Mucosa of gallbladder (tissue), 1 donor: ENCODE data around the gene LOXL4. TPM values are rescaled to one million over a fixed set of nuclear protein-coding genes. Genes with fewer than 3 reads are reported as not detected.

ENCODE experiments used
- DNase-seq: peaks from one replicate; pipeline ENCODE4 v3.0.0-alpha.2; 2020; ENCODE audit warnings: low spot score
- total RNA-seq: library from RNA; stranded (reverse); gene quantifications from one replicate; pipeline ENCODE4 v1.2.1, GENCODE V29; 2021
- donor health status: DM: no; HTN: no; CAD: no.

LOXL4 gene
- total RNA-seq, 1 donor from 2014 or later: 4.9 TPM

DNA sequence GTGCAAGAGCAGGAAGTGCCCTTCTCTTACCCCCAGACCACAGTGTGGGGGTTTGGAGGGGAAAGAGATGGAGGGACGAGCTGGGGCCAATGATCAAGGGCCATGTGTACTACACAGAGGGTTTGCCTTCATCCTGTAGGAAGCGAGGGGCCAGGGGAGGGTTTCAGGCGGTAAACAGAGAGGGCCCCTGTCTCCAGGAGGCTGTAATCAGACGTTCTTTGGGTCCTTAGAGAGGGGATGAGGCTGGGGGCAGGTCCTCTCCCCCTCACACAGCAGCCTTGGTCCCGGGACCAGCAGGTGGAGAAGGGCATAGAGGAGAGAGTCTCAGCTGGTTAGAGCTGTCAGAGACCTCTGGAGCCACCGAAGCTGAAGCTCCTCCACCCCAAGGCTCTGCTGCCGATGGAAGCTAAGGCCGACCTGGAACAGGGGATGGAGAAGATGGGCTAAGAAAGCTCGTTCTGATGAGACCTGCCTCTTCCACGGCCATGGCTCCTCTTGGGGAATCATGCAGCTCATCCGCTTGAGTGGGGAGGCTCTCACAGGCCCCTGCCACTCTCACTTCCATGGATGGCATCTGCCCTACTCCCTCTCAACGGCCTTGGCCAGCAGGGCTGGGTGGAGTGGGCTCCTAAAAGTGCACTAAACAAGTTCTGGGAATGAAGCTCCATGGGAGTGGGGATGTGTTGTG is 3.5 kb downstream of the LOXL4 start:
- no peak for DNase-seq

DNA sequence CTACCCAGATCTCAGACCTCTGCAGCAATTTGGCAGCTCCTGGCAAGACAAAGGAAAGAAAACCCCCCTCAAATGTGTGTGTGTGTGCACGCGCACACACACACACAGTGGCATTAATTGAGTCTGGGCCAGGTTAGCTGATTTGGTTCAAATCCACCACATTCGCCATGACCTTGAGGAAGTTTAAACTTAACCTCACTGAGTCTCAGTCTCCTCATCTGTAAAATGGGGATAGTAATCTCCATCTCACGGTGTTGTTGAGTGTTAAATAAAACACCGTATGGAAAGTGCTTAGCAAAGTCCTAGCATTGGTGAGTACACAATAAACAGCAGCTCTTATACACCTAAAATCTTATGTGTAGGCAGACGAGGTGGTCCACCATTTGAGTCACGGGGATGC is 4.9 kb downstream of the LOXL4 start:
- DNase-seq: no peak

DNA sequence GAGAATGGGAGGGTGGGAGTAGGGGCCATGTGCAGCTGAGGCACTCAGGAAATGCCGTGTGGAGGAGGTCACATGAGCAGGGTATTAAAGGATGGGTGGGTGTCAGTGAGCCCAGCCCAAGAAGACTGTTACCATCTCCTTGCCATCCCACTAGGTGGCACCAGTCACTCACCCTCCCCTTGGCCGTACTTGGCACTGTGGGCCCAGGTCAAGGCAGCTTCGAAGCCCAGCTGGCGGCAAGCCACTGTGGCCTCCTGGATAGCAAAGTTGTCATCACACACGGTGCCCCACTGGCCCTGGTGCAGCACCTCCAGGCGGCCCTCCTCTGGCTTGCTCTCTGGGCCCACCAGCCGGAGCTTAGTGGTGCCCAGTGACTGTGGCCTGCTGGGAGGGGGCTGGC is 5.4 kb downstream of the LOXL4 start:
- peak; percentile 62 for DNase-seq

DNA sequence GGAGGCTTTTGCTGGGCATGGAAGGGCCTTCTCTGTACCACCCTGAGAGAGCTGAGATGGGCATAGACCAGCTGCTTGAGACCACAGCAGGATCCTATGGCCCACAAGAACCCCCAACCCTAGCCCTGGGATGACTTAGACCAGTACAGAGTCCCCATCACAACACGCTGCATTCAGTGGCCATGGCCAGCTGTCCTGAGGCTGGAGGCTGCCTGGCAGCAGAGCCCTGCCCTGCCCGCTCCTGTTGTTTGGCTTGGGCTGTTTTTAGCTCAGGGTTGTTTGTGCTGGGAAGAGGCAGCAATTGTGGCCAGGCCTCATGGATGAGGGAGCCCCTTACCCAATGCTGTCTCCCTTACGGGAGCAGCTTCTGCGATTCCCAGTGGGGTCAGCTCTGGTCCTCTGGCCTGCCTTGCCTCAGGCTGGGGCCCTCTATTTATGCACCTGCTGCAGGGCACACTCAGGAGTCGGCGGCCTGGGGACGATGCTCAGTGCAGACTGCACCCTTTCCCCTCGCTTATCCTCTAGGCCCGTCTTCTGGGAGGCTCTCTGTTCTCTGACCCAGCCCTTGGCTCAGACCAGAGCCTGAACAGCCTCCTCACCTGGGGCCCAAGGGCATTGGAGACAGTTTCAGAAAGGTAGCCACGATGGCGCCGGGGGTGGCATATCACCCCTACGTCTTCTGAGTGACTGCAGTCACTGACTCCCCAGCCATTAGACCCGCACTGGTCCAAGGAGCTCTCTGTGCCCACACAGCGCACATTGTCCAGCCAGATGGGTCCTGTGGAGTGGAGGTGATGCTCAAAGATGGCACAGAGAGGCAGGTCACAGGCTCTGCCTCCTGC is 6.3 kb downstream of the LOXL4 start:
- no peak for DNase-seq

DNA sequence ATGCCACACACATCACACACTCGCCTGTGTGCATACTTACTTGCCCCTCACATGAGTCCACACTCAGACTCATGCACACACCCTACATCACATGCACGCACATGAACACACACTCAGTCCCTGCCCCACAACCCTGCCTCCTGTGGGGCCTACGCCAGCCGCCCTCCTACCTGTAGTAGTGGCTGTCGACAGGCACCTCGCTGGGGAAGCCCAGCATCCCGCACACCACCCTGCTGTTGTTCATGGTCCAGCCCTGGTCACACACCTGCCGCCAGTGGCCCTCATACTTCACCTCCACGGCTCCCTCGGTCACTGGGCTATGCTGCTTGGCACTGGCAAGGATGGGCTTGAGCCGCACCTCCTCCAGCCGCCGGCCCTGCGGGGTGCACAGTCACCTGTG is 7.2 kb downstream of the LOXL4 start:
- no peak for DNase-seq

DNA sequence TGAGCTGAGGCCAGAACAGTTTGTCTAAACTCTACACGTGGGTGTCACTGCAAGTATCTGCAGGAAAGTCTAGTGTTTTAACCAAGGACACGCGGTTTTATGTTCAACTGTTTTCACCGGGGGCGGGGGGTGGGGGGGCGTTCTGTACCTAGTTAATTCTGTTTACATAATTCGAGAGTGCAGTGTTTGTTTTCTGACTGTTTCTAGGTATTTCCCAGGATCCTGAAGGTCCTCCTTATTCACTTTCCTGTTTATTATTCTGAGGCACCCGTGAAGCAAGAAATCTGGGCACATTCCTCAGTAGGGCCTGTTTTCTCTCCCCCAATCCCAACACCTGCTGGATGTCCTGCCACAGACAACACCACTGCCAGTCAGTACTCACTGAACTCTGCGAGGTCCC is 7.6 kb downstream of the LOXL4 start:
- no peak for DNase-seq

DNA sequence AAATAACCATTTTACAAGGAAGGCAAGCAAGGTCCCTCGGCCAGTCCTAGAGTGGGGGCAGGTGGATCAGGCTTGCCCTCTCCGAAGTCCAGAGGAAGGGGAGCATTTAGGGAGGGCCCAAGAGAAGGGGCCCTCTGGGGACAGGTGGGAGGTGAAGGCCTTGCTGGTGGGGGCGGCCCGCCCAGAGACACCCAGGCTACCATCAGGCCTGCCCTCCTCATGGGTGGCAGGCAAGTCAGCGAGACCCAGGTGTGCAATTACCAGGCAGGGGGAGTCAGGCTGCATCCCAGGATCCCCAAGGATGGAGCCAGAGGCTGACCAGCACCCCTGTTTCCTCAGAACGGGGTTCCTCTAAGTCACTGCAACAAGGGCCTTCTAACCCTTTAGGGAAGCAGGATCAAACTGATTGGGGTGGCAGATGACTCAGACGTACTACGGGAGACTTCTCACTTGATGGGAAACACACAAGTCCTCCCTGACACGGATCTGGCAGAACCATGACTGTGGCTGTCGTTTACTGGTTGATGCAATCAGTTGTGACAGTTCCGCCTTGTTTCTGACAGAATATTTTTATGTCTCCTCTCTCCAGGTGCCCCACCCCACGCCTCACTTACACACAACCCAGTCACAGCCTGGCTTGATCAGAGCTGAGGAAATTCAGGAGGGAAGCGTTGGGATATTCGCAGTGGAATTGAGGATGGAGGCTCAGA is 8.2 kb downstream of the LOXL4 start:
- no peak for DNase-seq

DNA sequence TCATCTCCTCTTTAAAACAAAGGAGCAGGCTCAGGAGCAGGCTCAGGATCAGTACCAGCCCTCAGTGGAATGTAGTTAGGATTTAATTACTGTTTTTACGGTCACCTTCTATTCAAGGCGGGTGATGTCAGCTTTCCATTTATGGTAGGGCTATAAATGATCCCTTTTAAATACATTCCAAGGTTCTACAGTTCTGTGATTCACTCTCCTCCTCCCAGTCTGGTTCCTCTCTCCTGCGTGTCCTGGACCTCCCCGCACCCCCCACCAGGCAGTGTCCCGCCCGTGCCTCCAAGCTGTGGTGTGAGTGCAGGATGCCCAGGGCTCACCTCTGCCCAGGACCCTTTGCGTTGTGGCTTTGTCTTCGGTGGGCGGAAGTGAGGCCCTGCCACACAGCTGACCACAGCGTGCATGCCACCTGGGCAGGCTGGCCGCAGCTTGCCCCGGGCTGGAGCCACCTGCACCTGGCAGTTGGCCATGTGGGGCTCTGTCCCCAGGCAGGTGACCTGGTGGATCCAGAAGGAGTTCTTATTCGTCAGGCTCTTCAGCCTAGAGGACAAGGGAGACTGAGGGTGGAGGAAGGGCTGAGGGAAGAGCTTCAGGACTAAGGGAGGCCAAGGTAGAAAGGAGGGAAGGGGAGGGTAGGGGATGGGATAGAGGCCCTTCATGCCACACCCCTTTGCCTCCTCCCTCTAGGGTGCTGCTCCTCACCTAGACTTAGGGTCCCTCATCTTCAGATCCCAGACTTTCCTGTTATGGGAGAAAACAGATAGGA is 9.1 kb downstream of the LOXL4 start:
- DNase-seq: peak; percentile 7

DNA sequence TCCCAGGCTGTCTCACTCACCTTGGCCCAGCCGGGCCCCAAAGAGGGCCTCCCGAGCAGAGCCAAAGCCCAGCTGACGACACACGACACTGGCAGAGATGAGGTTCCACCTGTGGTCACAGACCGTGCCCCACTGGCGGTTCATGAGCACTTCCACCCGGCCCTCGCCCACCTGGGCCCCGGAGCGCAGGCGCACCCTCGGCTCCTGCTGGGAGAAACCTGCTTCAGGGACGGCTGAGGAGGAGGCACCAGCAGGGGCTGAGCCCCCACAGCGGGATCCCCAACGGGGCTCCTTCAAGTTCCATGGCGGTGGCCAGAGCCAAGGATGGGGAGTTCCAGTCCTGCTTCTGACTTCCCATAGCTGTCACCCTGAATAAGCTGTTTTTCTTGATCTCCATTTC is 10.0 kb downstream of the LOXL4 start:
- DNase-seq: peak; percentile 7

DNA sequence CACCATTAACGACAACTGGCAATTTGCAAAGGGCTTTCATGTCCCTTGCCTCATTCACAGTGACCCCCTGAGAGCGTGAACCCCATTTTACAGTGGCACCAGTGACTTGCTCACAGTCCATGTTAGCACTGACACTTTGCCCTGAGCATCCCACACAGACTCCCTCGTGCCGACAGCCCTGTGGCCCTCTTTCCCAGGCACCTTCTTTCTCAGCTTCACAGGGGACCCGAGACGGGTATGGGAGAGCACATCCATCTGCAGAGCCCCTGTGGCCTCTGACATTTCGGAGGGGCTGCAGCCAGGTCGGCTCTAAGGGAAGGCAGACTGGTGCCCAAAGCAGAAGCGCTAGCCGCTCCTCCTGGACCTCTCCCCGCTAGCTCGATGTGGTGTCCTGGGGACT is 10.8 kb downstream of the LOXL4 start:
- DNase-seq: no peak

DNA sequence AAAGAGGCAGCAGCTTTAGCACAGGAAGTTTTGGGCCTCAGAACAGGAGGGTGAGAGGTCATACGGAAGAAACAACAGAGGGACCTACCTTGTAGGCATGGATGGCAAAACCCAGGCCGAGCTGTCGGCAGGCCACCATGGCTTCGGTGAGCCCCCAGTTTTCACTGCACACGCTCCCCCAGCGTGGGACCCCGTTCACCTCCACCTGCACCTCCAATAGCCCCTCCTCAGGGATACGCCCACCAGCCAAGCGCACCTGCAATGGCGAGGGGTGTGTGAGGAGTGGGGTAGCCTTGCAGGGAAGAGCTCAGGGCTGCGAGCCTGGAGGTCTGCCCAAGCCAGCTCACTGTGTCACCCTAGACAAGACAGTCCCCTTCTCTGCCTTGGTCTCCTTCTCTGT is 11.3 kb downstream of the LOXL4 start:
- DNase-seq: no peak

DNA sequence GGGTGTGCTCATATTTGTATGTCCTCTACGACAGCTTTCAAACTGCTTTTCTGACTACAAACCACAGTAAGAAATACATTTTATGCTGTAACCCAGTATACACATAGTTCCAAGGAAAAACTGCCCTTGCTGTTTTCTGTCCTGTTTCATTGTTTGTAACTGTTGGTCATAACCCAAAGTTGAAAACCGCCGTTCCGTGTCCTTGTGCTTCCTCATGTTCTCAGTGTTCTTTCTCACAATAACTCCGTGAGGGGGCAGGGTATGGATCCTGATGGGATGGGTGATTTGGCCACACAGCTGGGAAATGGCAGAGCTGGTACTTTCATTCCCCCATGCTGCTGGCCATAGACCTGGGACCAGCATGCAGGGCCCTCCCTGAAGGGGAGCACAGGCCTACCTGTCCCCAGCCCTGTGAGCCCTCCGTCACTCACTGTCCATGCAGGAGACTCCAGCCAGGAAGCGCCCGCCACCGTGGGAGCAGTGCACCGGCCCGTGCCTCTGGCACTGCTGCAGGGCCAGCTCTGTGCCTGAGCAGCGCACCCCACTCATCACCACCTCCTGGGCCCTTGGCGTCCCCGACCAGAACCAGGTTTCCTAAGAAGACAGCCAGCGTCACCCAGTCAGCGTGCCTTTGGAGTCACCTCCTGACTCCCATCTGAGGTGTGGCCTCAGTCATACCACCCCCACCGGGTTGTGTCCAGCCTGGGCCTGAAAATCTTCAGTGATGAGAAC is 12.7 kb downstream of the LOXL4 start:
- peak; percentile 9 for DNase-seq

DNA sequence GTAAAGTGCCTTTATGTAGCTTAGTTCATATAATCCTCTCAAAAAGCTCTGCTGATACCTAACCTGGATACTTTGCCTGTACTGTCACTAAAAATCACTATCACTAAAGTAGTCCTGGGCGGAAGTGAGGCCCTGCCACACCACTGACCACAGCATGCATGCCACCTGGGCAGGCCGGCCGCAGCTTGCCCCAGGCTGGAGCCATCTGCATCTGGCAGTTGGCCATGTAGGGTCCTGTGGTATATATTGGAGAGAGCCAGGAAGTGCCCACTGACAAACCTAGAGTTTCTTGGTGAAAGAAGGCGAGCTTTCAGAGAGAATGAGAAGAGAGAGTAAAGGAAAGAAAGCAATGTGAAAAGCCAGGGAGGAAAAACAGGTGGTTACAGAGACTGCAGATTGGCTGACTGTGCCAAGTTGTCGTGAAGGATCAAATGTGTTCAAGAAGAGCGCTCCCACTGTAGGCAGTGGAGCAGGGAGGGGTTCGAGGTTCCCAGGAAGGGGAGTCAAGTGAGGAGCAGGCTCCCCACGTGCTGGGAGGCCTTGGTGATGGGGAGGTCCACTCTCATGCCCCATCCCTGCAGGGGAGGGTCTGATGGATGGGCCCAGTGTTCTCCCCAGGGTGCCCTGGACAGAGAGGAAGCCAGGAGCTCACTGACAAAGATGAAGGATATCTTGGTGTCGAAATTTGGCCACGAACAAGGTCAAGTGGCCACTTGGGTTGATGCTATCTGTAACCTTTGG is 13.6 kb downstream of the LOXL4 start:
- peak; percentile 8 for DNase-seq

DNA sequence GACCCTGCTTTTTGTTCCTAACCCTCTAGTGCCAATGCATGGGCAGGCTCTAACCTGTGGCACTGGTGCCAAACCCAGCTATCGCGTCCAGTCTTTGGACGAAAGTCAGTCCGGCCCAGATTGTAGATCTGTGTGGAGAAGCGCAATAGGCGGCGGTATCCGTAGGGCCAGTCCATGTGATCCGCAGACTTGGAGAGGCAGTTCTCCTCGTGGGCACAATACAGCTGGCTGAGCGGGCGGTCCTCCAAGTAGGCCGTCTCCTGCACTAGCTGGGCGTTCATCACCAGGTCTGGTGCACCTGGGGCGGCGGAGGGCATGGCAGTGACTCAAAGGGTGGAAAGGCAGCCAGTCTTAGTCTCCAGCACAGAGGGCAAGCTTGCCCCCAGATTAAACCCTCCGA is 14.5 kb downstream of the LOXL4 start:
- peak; percentile 7 for DNase-seq

DNA sequence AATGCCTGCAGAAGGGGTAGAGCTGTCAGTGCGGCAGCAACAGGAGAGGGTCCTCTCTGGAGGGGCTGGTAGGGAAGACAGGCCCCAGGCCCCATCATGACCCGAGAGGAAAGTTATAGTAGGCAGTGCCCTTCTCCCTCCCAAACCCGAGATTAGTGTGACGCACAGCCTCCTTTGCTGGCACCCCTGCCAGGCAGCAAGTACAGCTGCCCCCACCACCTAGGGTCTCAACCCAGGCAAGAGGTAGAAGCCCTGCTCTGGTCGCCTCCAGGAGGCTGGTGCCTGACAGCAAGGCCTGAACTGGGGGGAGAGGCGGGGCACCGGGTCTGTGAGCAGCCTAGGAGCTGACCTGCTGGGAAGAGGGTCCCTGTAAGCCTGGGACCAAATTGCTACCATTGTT is 15.5 kb downstream of the LOXL4 start:
- DNase-seq: peak; percentile 8

DNA sequence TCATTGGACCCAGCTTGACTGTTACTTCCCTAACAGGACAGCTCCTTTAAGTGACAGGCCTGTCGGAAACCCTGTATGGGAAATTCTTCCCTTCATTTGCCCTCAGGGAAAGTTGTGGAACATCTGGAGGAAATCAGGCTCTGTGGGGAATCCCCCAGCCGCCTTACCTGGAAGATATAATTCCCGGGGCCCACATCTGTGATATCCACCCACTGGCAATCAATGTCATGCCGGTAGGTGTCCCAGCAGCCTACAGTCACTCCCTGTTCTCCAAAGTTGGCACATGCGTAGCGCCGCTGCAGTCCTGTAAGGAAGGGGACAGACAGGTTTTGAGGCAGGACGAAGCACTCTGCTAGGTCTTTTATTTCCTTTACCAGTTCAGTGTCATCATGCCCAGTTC is 16.6 kb downstream of the LOXL4 start:
- DNase-seq: peak; percentile 9

DNA sequence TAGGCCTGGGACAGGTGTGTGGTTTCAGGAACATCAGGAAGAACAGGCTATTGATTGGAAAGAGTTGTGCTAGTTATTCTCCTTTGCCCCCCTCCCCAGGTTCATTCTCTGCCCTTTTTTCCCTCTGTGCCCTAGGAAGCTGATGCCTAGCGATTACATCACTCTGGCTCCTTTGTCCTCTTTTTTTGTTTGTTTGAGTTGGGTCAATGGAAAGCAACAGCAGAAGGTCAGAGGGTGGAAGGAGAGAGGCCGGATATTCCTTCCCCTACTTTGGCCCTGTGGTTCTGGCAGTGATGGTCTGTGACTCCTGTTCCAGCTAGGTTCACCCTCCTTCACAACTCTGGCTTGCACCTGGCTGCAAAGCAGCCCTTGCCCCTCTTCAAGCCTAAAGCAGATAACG is 18.9 kb downstream of the LOXL4 start:
- DNase-seq: peak; percentile 8

DNA sequence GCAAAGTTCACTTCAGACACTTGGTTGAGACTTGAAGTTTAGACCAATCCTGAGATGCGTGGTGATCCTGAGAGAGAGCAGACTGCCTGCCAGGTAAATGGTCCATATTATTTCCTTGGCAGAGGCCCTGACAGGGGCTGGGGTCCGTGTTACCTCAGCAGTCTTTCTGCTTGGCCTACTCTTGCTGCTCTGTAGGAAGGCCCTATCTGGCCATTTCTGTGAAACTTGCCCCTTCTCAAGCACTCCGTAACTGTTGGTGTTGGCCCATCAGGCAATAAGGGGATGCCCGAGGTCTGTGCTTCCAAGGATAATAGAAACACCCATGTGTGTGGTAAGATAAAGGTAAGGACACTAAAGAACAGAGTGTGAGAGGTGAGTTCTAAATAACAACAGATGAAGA is 20.0 kb downstream of the LOXL4 start:
- DNase-seq: peak; percentile 8

DNA sequence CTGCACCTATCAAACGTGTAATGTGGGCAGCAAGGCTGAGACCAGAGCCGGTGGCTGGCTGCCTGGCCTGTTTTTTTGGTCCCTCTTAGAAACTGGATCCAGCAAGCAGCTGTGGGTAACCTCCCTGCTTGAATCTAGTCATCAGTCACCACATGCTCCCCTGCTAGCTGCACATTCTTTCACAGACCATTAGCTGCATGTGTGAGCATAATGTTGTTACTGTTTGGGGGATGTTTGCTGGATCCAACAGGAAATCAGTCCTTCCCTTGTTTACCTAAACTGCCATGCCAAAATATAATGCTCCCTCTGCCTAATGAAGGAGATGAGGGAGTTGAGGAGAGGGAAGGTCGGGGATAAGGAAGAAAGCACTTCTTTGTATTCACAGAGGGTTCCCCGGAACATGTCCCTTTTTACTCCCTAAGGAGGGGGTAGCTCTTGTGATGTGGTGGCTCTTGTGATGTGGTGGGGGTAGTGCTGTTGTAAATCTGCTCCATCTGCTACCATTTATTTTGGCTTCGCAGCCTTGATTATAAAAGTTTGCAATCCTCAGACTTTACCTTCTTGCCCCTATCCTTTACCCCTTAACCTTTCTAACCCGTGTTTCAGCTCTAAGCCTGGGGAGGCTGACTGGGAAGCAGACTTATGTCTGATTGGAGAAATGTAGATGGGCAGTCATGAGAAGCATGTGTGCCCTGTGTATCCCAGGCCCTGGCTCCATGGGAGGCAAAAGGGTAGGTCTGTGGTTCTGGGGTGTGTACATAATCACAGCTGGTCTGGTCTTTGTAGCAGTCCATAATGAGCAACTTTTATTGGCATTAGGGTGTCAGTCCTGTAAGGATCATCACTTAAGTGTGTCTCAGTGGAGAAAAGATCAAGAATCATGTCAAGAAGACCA is 20.8 kb downstream of the LOXL4 start:
- peak; percentile 6 for DNase-seq

DNA sequence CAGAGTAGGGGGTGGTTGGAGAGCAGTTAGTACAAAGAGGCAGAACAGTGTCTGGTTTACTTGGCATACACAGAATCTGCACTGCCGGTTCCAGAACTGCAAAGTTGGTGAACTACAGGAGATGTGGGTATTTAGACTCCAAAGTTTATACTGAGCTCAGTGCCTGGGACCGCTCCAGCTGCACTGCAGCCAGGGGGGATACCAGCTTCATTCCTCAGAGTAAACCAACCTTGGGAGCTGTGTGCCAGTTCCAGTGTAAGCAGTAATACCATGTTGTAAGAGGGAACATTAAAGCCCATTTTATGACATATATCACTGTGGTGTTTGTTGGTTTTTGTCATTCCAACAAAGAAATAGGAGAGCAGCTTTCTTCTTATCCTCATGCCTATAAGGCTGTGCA is 23.4 kb downstream of the LOXL4 start:
- no peak for DNase-seq
